Mesothelial cell of epicardium (in vitro differentiated cells): ENCODE measurements around the gene PPP1R7. TPM values are rescaled to one million over a fixed set of nuclear protein-coding genes. Genes with fewer than 3 reads are reported as not detected.

ENCODE experiments used
- DNase-seq, 2 experiments: peaks; one replicate each; pipeline ENCODE4 v3.0.0; 2021; ENCODE audit warnings: low spot score in 2 of 2; ENCODE audit not compliant: unreplicated experiment in 2 of 2
- H3K27ac Mint-ChIP-seq: 2 replicates; pipeline ENCODE4 v1.8.0; 2021; ENCODE audit warnings: mixed read lengths
- H3K27me3 Mint-ChIP-seq: 2 replicates; pipeline ENCODE4 v1.8.0; 2021; ENCODE audit warnings: low read depth, mixed read lengths
- H3K36me3 Mint-ChIP-seq: 2 replicates; pipeline ENCODE4 v1.8.0; 2021; ENCODE audit warnings: mixed read lengths
- H3K4me1 Mint-ChIP-seq: 2 replicates; pipeline ENCODE4 v1.8.0; 2021; ENCODE audit warnings: mixed read lengths
- H3K4me3 Mint-ChIP-seq: 2 replicates; pipeline ENCODE4 v1.8.0; 2021; ENCODE audit warnings: mild to moderate bottlenecking, moderate library complexity, mixed read lengths
- H3K9me3 Mint-ChIP-seq: 2 replicates; pipeline ENCODE4 v1.8.0; 2021; ENCODE audit warnings: mixed read lengths
- total RNA-seq: library from RNA; stranded (reverse); gene quantifications from 3 replicates; pipeline ENCODE4 v1.2.1, GENCODE V29; 2021
- TF ChIP-seq, protein P1 (sequence below): fragments of 200-600 bp; sonication (generic); IDR thresholded peaks from one replicate; pipeline ENCODE4 v1.5.0; 2021; ENCODE audit warnings: antibody characterized with exemption; ENCODE audit not compliant: unreplicated experiment

The PPP1R7 gene
- total RNA-seq, 1 donor from 2014 or later = 37.3 TPM

- Mint-ChIP-seq H3K27me3 (no peaks in the 10 kb centered on the region), H3K9me3 (no peaks in the 10 kb centered on the region), H3K4me1 (no peaks in the 10 kb centered on the region), H3K36me3 (peaks cover 4% of the 10 kb centered on the region), H3K4me3 (no peak overlapping the region), H3K27ac (no peak overlapping the region)
- TF ChIP-seq, protein P1, sequence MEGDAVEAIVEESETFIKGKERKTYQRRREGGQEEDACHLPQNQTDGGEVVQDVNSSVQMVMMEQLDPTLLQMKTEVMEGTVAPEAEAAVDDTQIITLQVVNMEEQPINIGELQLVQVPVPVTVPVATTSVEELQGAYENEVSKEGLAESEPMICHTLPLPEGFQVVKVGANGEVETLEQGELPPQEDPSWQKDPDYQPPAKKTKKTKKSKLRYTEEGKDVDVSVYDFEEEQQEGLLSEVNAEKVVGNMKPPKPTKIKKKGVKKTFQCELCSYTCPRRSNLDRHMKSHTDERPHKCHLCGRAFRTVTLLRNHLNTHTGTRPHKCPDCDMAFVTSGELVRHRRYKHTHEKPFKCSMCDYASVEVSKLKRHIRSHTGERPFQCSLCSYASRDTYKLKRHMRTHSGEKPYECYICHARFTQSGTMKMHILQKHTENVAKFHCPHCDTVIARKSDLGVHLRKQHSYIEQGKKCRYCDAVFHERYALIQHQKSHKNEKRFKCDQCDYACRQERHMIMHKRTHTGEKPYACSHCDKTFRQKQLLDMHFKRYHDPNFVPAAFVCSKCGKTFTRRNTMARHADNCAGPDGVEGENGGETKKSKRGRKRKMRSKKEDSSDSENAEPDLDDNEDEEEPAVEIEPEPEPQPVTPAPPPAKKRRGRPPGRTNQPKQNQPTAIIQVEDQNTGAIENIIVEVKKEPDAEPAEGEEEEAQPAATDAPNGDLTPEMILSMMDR = no peak
- no peak for DNase-seq
Observed at GRCh38 chr2:241142063-241142462, 8.2 kb upstream of the PPP1R7 start.

DNA sequence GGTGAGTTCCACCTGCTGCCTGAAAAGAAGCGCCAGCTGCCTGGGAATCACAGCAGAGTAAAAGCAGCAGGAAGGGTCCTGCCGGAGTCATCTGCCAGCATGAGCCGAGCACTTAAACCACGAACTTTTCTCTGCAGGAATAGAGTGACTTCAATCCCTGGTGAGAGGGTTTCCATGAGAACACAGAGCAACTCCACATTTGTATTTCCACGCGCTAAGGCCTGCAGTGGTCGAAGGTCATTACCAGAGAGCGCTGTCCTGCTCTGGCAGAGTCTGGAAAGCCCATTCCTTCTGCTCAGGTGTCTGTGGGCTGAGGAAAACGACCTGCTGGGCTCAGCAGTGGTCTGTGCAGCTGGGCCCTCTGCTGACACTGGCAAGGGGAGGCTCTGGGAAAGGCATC lies 7.7 kb upstream of the PPP1R7 start:
- H3K4me1 Mint-ChIP-seq = no peaks in the 10 kb centered on the region
- H3K27ac Mint-ChIP-seq = no peak overlapping the region
- H3K27me3 Mint-ChIP-seq = no peaks in the 10 kb centered on the region
- DNase-seq = no peak
- H3K36me3 Mint-ChIP-seq = peaks cover 4% of the 10 kb centered on the region
- no peak overlapping the region for H3K4me3 Mint-ChIP-seq
- TF ChIP-seq, protein P1 = no peak
- H3K9me3 Mint-ChIP-seq = no peaks in the 10 kb centered on the region

- H3K36me3 Mint-ChIP-seq = no peaks in the 10 kb centered on the region
Observed at GRCh38 chr2:241146286-241146685, 4.0 kb upstream of the PPP1R7 start.

GRCh38 chr2:241147336-241147735 lies 2.9 kb upstream of the PPP1R7 start:
- no peak for DNase-seq
- peak overlapping the region; percentile 92 for H3K4me3 Mint-ChIP-seq
- no peaks in the 10 kb centered on the region for H3K9me3 Mint-ChIP-seq
- no peaks in the 10 kb centered on the region for H3K27me3 Mint-ChIP-seq
- H3K27ac Mint-ChIP-seq = no peak overlapping the region
- H3K36me3 Mint-ChIP-seq = no peaks in the 10 kb centered on the region
- TF ChIP-seq, protein P1 = no peak
- H3K4me1 Mint-ChIP-seq = peaks cover 32% of the 10 kb centered on the region

More at GRCh38 chr2:241146286-241146685, 4.0 kb upstream of the PPP1R7 start:
- no peak for DNase-seq
- H3K9me3 Mint-ChIP-seq = no peaks in the 10 kb centered on the region
- no peaks in the 10 kb centered on the region for H3K27me3 Mint-ChIP-seq
- peaks cover 22% of the 10 kb centered on the region for H3K4me1 Mint-ChIP-seq
- H3K4me3 Mint-ChIP-seq = no peak overlapping the region
- H3K27ac Mint-ChIP-seq = no peak overlapping the region
- TF ChIP-seq, protein P1 = no peak

GRCh38 chr2:241148239-241148638 lies 2.0 kb upstream of the PPP1R7 start:
- peak overlapping the region; percentile 32 for H3K27ac Mint-ChIP-seq
- no peak for DNase-seq
- TF ChIP-seq, protein P1 = no peak
- no peaks in the 10 kb centered on the region for H3K9me3 Mint-ChIP-seq
- peak overlapping the region; percentile 92 for H3K4me3 Mint-ChIP-seq
- peaks cover 33% of the 10 kb centered on the region for H3K4me1 Mint-ChIP-seq
- H3K36me3 Mint-ChIP-seq = peaks cover under 1% of the 10 kb centered on the region
- no peaks in the 10 kb centered on the region for H3K27me3 Mint-ChIP-seq
